ENCODE results near the gene SLC24A4. TPM values are rescaled to one million over a fixed set of nuclear protein-coding genes. Genes with fewer than 3 reads are reported as not detected.

Gene SLC24A4
- total and polyA plus RNA-seq, 12 donors, result 0.08 to 0.74 (median 0.24) TPM

- DNase-seq (no peak), ATAC-seq (no peak)
- H3K4me1 ChIP-seq, result peaks cover 11 to 59% (median 46%) of the 10 kb centered on the region in 9 donors
- H3K27ac ChIP-seq, result peak overlapping the region; percentile 67 to 94 (median 86)
- peak overlapping the region in 3 of 10 donors; percentile 20 to 36 (median 33) for H3K4me3 ChIP-seq
- WGBS, 2 donors, result 68 to 78% methylated on average over 6 of the region's 6 CpGs
- H3K36me3 ChIP-seq, result no peaks in the 10 kb centered on the region
- TF ChIP-seq CTCF (IDR thresholded peaks at IDR 0.05), result no peak
- intact Hi-C loops (cut with DNase I), result loop anchor here in 4 of 10 donors (2.0 to 10.0 kb wide), 6 partner anchors 52 to 224 kb away; partner anchors contain the start of gene RIN3 (in 1 of the 4)
- peaks cover 0 to 7% (median 0%) of the 10 kb centered on the region in 7 donors for H3K27me3 ChIP-seq
- H3K9me3 ChIP-seq, result no peaks in the 10 kb centered on the region
Observed at GRCh38 chr14:92460541-92460915, 137.6 kb downstream of the SLC24A4 start.

GRCh38 chr14:92460916-92461579 lies 138.1 kb downstream of the SLC24A4 start:
- ATAC-seq (peak; percentile 24 to 68 (median 46)), DNase-seq (peak; percentile 39 to 62)
- Histone ChIP-seq H3K9me3 (no peaks in the 10 kb centered on the region), H3K36me3 (no peaks in the 10 kb centered on the region), H3K4me1 (peaks cover 11 to 59% (median 46%) of the 10 kb centered on the region in 9 donors), H3K4me3 (peak overlapping the region in 6 of 10 donors; percentile 14 to 30 (median 16)), H3K27ac (peak overlapping the region; percentile 67 to 94 (median 86)), H3K27me3 (peaks cover 0 to 7% (median 0%) of the 10 kb centered on the region in 7 donors)
- 32 to 40% methylated on average over 19 of the region's 19 CpGs for WGBS, 2 donors
- intact Hi-C loops (cut with DNase I), result loop anchor here in 4 of 10 donors (2.0 to 10.0 kb wide), 6 partner anchors 51 to 224 kb away; partner anchors contain the start of gene RIN3 (in 1 of the 4)
- no peak for TF ChIP-seq CTCF (IDR thresholded peaks at IDR 0.05)

- H3K27ac ChIP-seq, result peak overlapping the region in 9 of 10 donors; percentile 78 to 94 (median 86)
- no peaks in the 10 kb centered on the region for H3K36me3 ChIP-seq
- peaks cover 11 to 53% (median 41%) of the 10 kb centered on the region in 9 donors for H3K4me1 ChIP-seq
- 85 to 86% methylated on average over 7 of the region's 7 CpGs for WGBS, 2 donors
- no peak for TF ChIP-seq CTCF (IDR thresholded peaks at IDR 0.05)
- ATAC-seq, result no peak
- peaks cover 0 to 7% (median 0%) of the 10 kb centered on the region in 7 donors for H3K27me3 ChIP-seq
- DNase-seq, result no peak
- intact Hi-C loops (cut with DNase I), result loop anchor here in 4 of 10 donors (2.0 to 10.0 kb wide), 6 partner anchors 50 to 223 kb away; partner anchors contain the start of gene RIN3 (in 1 of the 4)
- peak overlapping the region in 2 of 10 donors; percentile 20 to 30 for H3K4me3 ChIP-seq
- H3K9me3 ChIP-seq, result peaks cover 0 to 5% (median 2%) of the 10 kb centered on the region in 11 donors
Observed at GRCh38 chr14:92461891-92462290, 138.9 kb downstream of the SLC24A4 start.

DNA sequence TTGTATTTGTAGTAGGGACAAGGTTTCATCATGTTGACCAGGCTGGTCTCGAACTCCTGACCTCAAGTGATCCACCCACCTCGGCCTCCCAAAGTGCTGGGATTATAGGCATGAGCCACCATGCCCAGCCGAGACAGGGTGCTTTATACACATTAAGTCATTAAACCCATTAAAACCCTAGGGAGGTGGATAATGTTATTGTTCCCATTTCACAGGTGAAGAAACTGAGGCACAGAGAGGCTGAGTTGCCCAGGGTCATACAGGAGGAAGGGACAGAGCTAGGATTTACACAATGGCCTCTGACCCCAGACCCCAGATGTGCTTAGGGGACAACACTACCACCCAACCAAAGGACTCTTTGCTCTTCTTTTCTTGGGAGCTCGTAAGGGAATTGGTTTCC lies 139.6 kb downstream of the SLC24A4 start:
- DNase-seq, result no peak
- WGBS, 2 donors, result 95 to 98% methylated on average over 4 of the region's 4 CpGs

More for the DNA sequence above, 139.6 kb downstream of the SLC24A4 start:
- ATAC-seq, result no peak
- intact Hi-C loops (cut with DNase I), result loop anchor here in 4 of 10 donors (5.0 to 10.0 kb wide), 4 partner anchors 50 to 222 kb away; partner anchors contain the start of gene RIN3 (in 1 of the 4)
- H3K36me3 ChIP-seq, result no peaks in the 10 kb centered on the region
- H3K4me1 ChIP-seq, result peaks cover 11 to 53% (median 38%) of the 10 kb centered on the region in 9 donors
- H3K27me3 ChIP-seq, result peaks cover 0 to 7% (median 0%) of the 10 kb centered on the region in 7 donors
- peak overlapping the region in 4 of 10 donors; percentile 85 to 94 (median 90) for H3K27ac ChIP-seq
- H3K4me3 ChIP-seq, result no peak overlapping the region
- no peak for TF ChIP-seq CTCF (IDR thresholded peaks at IDR 0.05)
- peaks cover 0 to 12% (median 5%) of the 10 kb centered on the region in 11 donors for H3K9me3 ChIP-seq

All from heart right ventricle (tissue), 16 donors.